GM21367 (cell line): Measurements from ENCODE around the gene TRAP1.
"Not testable (repeated sequence)": the region's sequence is repeated elsewhere in the genome, so short reads cannot be mapped to it uniquely, and the experiment has no call there.

ENCODE experiments used
- ATAC-seq: cut with Tn5 transposase; IDR thresholded peaks from one replicate; pipeline ENCODE4 v1.9.1; 2021; ENCODE audit not compliant: unreplicated experiment

TRAP1 gene

GRCh38 chr16:3674513-3675295, 42.6 kb downstream of the TRAP1 start:
- ATAC-seq, result no peak

- ATAC-seq, result no peak
These were observed 43.5 kb downstream of the TRAP1 start for GRCh38 chr16:3673676-3674377.

- ATAC-seq, result no peak
These were observed 44.1 kb downstream of the TRAP1 start for GRCh38 chr16:3673201-3673600.

DNA sequence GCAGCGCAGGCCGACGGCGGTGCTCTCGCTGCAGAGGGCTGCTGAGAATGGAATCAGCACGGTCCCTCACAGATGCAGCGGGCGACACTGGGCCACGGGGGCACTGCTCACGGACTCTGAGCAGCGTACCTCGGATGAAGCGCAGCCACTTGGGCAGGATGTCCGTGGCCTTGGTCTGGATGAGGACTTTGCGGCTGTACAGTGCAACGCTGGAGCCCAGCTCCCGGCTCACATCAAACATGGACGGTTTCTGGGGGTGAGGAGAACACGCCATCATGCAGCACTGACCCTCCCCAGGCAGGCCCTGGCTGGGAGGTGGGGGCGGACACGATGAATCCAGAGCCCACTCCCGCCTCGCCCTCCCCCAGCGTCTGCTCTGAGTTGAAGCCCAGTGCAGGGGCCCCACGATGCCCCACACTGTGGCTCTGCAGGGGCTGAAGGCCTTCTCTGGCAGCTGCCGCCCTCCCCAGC, 44.7 kb downstream of the TRAP1 start:
- no peak for ATAC-seq

DNA sequence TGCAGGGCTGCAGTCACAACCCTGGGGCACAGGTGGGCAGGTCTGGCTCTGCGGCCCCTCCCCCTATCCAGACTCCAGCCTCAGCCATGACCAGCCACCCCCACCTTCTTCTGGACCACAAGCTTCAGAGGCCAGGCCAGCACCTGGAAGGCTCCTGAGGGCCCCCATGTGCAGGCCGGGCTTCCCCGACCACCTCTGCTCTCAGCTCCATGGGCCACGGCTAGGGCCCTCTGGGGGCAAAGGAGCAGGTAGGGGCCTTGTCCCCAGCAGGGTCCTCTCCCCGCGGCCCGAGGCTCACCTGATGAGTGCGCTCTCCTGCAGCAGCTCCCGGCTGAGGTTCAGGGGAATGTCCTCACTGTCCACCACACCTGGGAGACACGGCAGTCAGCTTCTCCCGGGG, 45.9 kb downstream of the TRAP1 start:
- no peak for ATAC-seq

- no peak for ATAC-seq
These were observed 46.6 kb downstream of the TRAP1 start for GRCh38 chr16:3670711-3671110.

DNA sequence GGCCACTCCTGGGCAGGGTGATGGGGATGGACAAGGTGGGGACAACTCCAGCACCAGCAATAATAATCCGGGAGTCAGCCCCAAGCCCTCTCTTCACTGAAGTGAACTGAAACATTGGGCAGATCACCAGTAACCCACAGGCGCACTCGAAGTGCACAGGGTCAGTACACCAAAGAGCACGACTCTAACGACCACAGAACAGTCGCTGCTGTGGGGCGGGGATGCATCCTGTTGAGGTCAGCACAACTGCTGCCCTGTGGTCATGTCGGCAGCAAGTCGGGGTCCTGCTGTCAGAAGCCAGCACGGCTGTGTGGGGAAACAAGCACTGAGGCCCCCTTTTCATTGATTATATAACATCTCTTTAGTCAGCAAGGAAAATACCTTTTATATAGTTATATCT, 48.2 kb downstream of the TRAP1 start:
- no peak for ATAC-seq

- ATAC-seq, result no peak
These were observed 48.7 kb downstream of the TRAP1 start for GRCh38 chr16:3668626-3669025.

- ATAC-seq, result no peak
These were observed 51.8 kb downstream of the TRAP1 start for GRCh38 chr16:3665508-3665907.

- ATAC-seq, result no peak
These were observed 53.0 kb downstream of the TRAP1 start for GRCh38 chr16:3664187-3664896.

GRCh38 chr16:3662601-3663000, 54.7 kb downstream of the TRAP1 start:
- ATAC-seq, result no peak

GRCh38 chr16:3661922-3662321, 55.4 kb downstream of the TRAP1 start:
- no peak for ATAC-seq

DNA sequence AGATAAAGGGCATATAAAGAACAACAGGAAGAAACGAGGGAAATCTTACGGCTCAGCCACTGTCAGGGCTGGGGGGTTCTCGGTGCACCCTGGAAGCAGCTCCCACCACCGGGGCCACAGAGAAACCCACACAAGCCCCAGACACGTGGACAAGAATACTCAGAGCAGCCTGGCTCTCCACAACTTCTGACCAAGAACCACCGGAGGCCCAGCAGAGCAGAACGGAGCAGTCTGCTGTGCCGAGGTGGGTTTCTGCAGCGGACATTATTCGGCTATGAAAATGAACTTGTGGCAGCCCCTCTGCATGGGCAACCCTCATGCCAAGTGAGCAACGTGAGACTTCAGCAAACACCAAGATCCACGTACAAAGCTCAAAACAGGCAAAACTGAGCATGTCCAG, 56.0 kb downstream of the TRAP1 start:
- ATAC-seq, result no peak

- ATAC-seq, result no peak
These were observed 58.1 kb downstream of the TRAP1 start for GRCh38 chr16:3659251-3659650.

GRCh38 chr16:3656491-3657468, 60.5 kb downstream of the TRAP1 start:
- ATAC-seq, result no peak

- ATAC-seq, result not testable (repeated sequence)
These were observed 61.2 kb downstream of the TRAP1 start for GRCh38 chr16:3656160-3656490.

- no peak for ATAC-seq
These were observed 61.7 kb downstream of the TRAP1 start for GRCh38 chr16:3655396-3656159.

GRCh38 chr16:3655030-3655395, 62.3 kb downstream of the TRAP1 start:
- no peak for ATAC-seq

GRCh38 chr16:3654249-3654991, 62.9 kb downstream of the TRAP1 start, which contains the start of gene DNASE1:
TSS of gene DNASE1 (plus strand) at chr16:3654691. CDS start at chr16:3655374, 683 bp downstream.
- ATAC-seq, result no peak
